Kidney epithelial cell (primary cell): ENCODE measurements around the gene PHACTR3. TPM values are rescaled to one million over a fixed set of nuclear protein-coding genes. Genes with fewer than 3 reads are reported as not detected.

Experiments
- DNase-seq: peaks from one replicate; pipeline ENCODE4 v3.0.0-alpha.2; 2010; ENCODE audit warnings: low read depth
- H3K27me3 ChIP-seq: 2 replicates; pipeline ENCODE4 v1.6.0; 2011; ENCODE audit warnings: low read length; ENCODE audit not compliant: control insufficient read depth, insufficient read depth
- H3K36me3 ChIP-seq: 2 replicates; pipeline ENCODE4 v1.5.1; 2011; ENCODE audit warnings: low read length; ENCODE audit not compliant: control insufficient read depth, insufficient read depth
- H3K4me3 ChIP-seq: 2 replicates; pipeline ENCODE4 v1.5.1; 2011; ENCODE audit warnings: low read depth, mild to moderate bottlenecking, control low read depth, low read length
- CTCF ChIP-seq: IDR thresholded peaks from 2 replicates; pipeline ENCODE4 v1.5.1; 2011; ENCODE audit warnings: mild to moderate bottlenecking, moderate library complexity, low read length, control low read depth, inconsistent platforms; ENCODE audit not compliant: insufficient read depth, poor library complexity, severe bottlenecking
- total RNA-seq: library from RNA; depleted of rRNA; stranded (reverse); fragments of >200 nt; gene quantifications from 2 replicates; pipeline ENCODE4 v1.2.3, GENCODE V29; 2015

Gene PHACTR3
- total RNA-seq, 1 donor from 2014 or later, result not detected

GRCh38 chr20:59737073-59737666, 132.8 kb downstream of the PHACTR3 start:
- no peak for TF ChIP-seq CTCF
- Histone ChIP-seq H3K4me3 (no peak overlapping the region), H3K27me3 (no peaks in the 10 kb centered on the region), H3K36me3 (no peaks in the 10 kb centered on the region)
- no peak for DNase-seq

- no peak overlapping the region for H3K4me3 ChIP-seq
Observed at GRCh38 chr20:59737816-59738215, 133.5 kb downstream of the PHACTR3 start.

GRCh38 chr20:59738851-59739250, 134.5 kb downstream of the PHACTR3 start:
- Histone ChIP-seq H3K4me3 (no peak overlapping the region), H3K36me3 (no peaks in the 10 kb centered on the region), H3K27me3 (no peaks in the 10 kb centered on the region)
- no peak for DNase-seq
- no peak for TF ChIP-seq CTCF

More at GRCh38 chr20:59737816-59738215, 133.5 kb downstream of the PHACTR3 start:
- no peak for DNase-seq
- no peak for TF ChIP-seq CTCF
- no peaks in the 10 kb centered on the region for H3K27me3 ChIP-seq
- H3K36me3 ChIP-seq, result no peaks in the 10 kb centered on the region

GRCh38 chr20:59740621-59741020, 136.3 kb downstream of the PHACTR3 start:
- TF ChIP-seq CTCF, result no peak
- DNase-seq, result no peak
- Histone ChIP-seq H3K36me3 (no peaks in the 10 kb centered on the region), H3K4me3 (no peak overlapping the region), H3K27me3 (no peaks in the 10 kb centered on the region)

GRCh38 chr20:59741073-59741472, 136.7 kb downstream of the PHACTR3 start:
- TF ChIP-seq CTCF, result no peak
- no peak for DNase-seq
- H3K27me3 ChIP-seq, result no peaks in the 10 kb centered on the region
- H3K36me3 ChIP-seq, result no peaks in the 10 kb centered on the region
- no peak overlapping the region for H3K4me3 ChIP-seq

- Histone ChIP-seq H3K27me3 (no peaks in the 10 kb centered on the region), H3K4me3 (no peak overlapping the region), H3K36me3 (no peaks in the 10 kb centered on the region)
- no peak for TF ChIP-seq CTCF
- DNase-seq, result no peak
Observed at GRCh38 chr20:59742351-59743095, 138.2 kb downstream of the PHACTR3 start.
